Lower leg skin (tissue), 3 donors: Measurements from ENCODE around the gene ZYG11A.

Source experiments
- CTCF ChIP-seq, 3 donors: fragments of 450-650 bp; IDR thresholded peaks; one replicate each; pipeline ENCODE4 v1.5.1; 2016; ENCODE audit warnings: antibody characterized with exemption in 3 of 3, mild to moderate bottlenecking in 3 of 3, moderate library complexity in 2 of 3
- POLR2A ChIP-seq, 2 donors: fragments of 450-650 bp; IDR thresholded peaks; one replicate each; pipeline ENCODE4 v1.6.1; 2016 to 2017; ENCODE audit warnings: antibody characterized with exemption in 2 of 2, mild to moderate bottlenecking in 1 of 2, moderate library complexity in 1 of 2

DNA sequence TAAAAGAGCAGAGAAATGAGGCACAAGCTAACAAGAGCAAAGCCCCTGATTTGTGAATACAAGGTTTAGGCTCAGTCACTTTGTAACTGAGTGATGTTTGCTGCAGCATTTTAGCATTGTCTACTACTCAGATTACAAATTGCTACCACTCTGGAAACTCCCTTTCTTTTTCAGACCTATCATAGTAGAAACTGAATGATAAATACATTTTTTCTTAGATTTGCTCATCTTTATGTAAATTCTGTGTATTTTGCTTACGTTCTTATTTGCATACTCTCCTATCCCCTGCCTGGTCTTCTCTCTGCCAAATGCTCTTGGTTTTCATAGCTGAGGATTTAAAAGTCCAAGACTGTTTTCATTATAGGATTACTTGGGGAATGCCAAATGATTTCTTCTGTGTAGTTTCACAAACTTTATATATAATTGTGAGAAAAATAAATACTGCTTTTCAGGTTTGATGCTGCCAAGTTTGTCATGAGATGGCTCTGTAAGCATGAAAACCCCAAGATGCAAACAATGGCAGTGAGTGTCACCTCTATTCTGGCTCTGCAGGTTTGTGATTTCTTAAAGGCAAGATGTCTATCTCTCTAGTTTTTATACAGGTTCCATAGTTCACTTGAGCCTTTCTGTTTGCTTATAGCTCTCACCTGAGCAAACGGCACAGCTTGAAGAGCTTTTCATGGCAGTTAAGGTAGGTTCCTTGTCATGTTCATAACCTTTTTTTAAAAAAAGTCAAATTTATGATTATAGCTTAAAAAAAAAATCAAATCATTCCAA lies 24.7 kb downstream of the ZYG11A start:
- TF ChIP-seq CTCF (IDR thresholded peaks at IDR 0.05) (no peak), POLR2A (IDR thresholded peaks at IDR 0.05) (no peak)
